Smooth muscle cell (in vitro differentiated cells): ENCODE data around the gene REPS2. TPM values are rescaled to one million over a fixed set of nuclear protein-coding genes. Genes with fewer than 3 reads are reported as not detected.

Experiments
- DNase-seq: peaks from one replicate; lab custom pipeline; 2025; ENCODE audit not compliant: unreplicated experiment; lab: John Stamatoyannopoulos, UW
- H2AFZ ChIP-seq: fragments of 200-600 bp; sonication (generic); 2 replicates; pipeline ENCODE4 v1.6.0; 2016; ENCODE audit warnings: antibody characterized with exemption, low read depth, mild to moderate bottlenecking
- H3F3A ChIP-seq: fragments of 200-600 bp; sonication (generic); 2 replicates; pipeline ENCODE4 v1.6.0; 2017; ENCODE audit warnings: antibody characterized with exemption, low read depth
- H3K27ac ChIP-seq: fragments of 200-600 bp; sonication (generic); 2 replicates; pipeline ENCODE4 v1.5.1; 2016; ENCODE audit warnings: low read depth, mild to moderate bottlenecking
- H3K27me3 ChIP-seq: fragments of 200-600 bp; sonication (generic); 2 replicates; pipeline ENCODE4 v1.6.1; 2016; ENCODE audit warnings: low read depth, mild to moderate bottlenecking
- H3K36me3 ChIP-seq: fragments of 200-600 bp; sonication (generic); 2 replicates; pipeline ENCODE4 v1.5.1; 2016; ENCODE audit warnings: low read depth
- H3K4me1 ChIP-seq: fragments of 200-600 bp; sonication (generic); 2 replicates; pipeline ENCODE4 v1.5.1; 2016; ENCODE audit warnings: low read depth
- H3K4me2 ChIP-seq: fragments of 200-600 bp; sonication (generic); 2 replicates; pipeline ENCODE4 v1.6.0; 2016; ENCODE audit warnings: mild to moderate bottlenecking
- H3K4me3 ChIP-seq: fragments of 200-600 bp; sonication (generic); 2 replicates; pipeline ENCODE4 v1.5.1; 2016; ENCODE audit warnings: mild to moderate bottlenecking
- H3K79me2 ChIP-seq: fragments of 200-600 bp; sonication (generic); 2 replicates; pipeline ENCODE4 v1.6.0; 2016; ENCODE audit warnings: low read depth, mild to moderate bottlenecking
- H3K9ac ChIP-seq: fragments of 200-600 bp; sonication (generic); 2 replicates; pipeline ENCODE4 v1.6.0; 2016; ENCODE audit warnings: low read depth
- H3K9me3 ChIP-seq: fragments of 200-600 bp; sonication (generic); replicated peaks from 2 replicates; pipeline ENCODE4 v1.5.1; 2016; ENCODE audit warnings: low read depth
- H4K20me1 ChIP-seq: fragments of 200-600 bp; sonication (generic); 2 replicates; pipeline ENCODE4 v1.6.0; 2016; ENCODE audit warnings: low read depth
- WGBS: methylation state at CpG from one replicate; pipeline ENCODE4 v1.1.7; 2016; ENCODE audit warnings: low lambda C conversion rate; 5-methylcytosine and 5-hydroxymethylcytosine counted together
- polyA plus RNA-seq: library from polyadenylated mRNA; unstranded; fragments of >200 nt; fragmentation: Nextera tagmentation; extraction: Ambion mirVana; gene quantifications from 2 replicates; pipeline ENCODE4 v1.2.1, GENCODE V29; 2016
- total RNA-seq: library from RNA; depleted of rRNA; stranded (reverse); fragments of >200 nt; gene quantifications from 2 replicates; pipeline ENCODE4 v1.2.3, GENCODE V29; 2014
- TF ChIP-seq, protein P1 (sequence below): fragments of 200-600 bp; sonication (generic); IDR thresholded peaks from 2 replicates; pipeline ENCODE4 v1.5.1; 2017; ENCODE audit warnings: borderline replicate concordance, mild to moderate bottlenecking, antibody characterized with exemption; ENCODE audit not compliant: insufficient read depth, poor library complexity, severe bottlenecking

The REPS2 gene
- total and polyA plus RNA-seq, 2 experiments from 2014 or later: 1.0 to 1.2 TPM

DNA sequence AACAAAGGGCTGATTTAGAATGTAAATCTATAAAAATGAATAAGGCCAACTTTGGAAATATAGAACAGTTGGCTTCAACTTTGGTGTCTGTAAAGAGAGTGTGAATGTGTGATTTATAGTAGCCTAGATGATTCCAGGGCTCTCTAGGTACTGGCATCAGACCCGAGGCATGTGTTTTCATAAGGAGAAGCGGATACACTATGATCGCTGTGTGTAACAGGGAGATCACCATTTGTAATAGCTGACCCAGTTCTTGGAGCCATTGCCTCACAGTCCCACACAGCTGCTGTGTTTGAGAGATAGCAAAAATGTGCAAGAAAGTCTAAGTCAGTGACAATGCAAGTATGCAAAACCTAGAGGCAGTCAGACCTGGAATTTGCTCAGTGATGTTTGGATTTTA, 135.1 kb downstream of the REPS2 start:
- no peak for DNase-seq
- Histone ChIP-seq H3K4me2 (no peak overlapping the region), H4K20me1 (no peaks in the 10 kb centered on the region), H3K27me3 (no peaks in the 10 kb centered on the region), H3K4me1 (no peaks in the 10 kb centered on the region), H2AFZ (no peak overlapping the region), H3K4me3 (no peak overlapping the region), H3K36me3 (no peaks in the 10 kb centered on the region), H3K9me3 (no peaks in the 10 kb centered on the region), H3K79me2 (no peaks in the 10 kb centered on the region), H3K27ac (no peak overlapping the region), H3F3A (no peaks in the 10 kb centered on the region), H3K9ac (no peak overlapping the region)
- TF ChIP-seq, protein P1, sequence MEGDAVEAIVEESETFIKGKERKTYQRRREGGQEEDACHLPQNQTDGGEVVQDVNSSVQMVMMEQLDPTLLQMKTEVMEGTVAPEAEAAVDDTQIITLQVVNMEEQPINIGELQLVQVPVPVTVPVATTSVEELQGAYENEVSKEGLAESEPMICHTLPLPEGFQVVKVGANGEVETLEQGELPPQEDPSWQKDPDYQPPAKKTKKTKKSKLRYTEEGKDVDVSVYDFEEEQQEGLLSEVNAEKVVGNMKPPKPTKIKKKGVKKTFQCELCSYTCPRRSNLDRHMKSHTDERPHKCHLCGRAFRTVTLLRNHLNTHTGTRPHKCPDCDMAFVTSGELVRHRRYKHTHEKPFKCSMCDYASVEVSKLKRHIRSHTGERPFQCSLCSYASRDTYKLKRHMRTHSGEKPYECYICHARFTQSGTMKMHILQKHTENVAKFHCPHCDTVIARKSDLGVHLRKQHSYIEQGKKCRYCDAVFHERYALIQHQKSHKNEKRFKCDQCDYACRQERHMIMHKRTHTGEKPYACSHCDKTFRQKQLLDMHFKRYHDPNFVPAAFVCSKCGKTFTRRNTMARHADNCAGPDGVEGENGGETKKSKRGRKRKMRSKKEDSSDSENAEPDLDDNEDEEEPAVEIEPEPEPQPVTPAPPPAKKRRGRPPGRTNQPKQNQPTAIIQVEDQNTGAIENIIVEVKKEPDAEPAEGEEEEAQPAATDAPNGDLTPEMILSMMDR: no peak
- 80% methylated on average over 3 of the region's 3 CpGs for WGBS

DNA sequence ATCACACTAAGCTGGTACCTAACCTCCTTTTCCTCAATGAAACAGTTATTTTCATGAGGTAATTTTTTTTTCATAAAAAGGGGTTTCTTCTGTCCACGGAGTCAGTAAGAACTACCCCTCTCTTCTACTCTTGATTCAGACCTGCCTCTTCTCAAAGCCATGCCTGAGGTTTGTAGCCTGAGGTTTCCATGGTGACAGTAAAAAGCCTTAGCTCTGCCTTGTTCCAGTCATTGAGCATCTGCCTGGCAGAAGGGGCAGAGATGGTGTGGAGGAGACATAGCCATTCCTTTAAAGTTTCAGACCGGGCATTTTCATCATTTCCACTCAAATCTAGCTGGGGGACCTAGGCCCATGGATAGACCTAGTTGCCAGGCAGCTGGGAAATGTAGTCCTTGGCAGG, 135.5 kb downstream of the REPS2 start:
- H3K4me1 ChIP-seq: no peaks in the 10 kb centered on the region
- H3K27ac ChIP-seq: no peak overlapping the region
- no peak for DNase-seq
- H3K4me2 ChIP-seq: no peak overlapping the region
- TF ChIP-seq, protein P1: no peak
- H3K9ac ChIP-seq: no peak overlapping the region
- H3K36me3 ChIP-seq: no peaks in the 10 kb centered on the region
- WGBS: 60% methylated on average over 2 of the region's 2 CpGs
- no peak overlapping the region for H2AFZ ChIP-seq
- H3F3A ChIP-seq: no peaks in the 10 kb centered on the region
- no peaks in the 10 kb centered on the region for H4K20me1 ChIP-seq
- H3K27me3 ChIP-seq: no peaks in the 10 kb centered on the region
- H3K79me2 ChIP-seq: no peaks in the 10 kb centered on the region
- H3K9me3 ChIP-seq: no peaks in the 10 kb centered on the region
- no peak overlapping the region for H3K4me3 ChIP-seq

GRCh38 chrX:17082831-17083230, 136.4 kb downstream of the REPS2 start:
- no peak overlapping the region for H2AFZ ChIP-seq
- TF ChIP-seq, protein P1: no peak
- H3K27me3 ChIP-seq: no peaks in the 10 kb centered on the region
- no peak overlapping the region for H3K27ac ChIP-seq
- no peak overlapping the region for H3K4me3 ChIP-seq
- H3K36me3 ChIP-seq: no peaks in the 10 kb centered on the region
- H4K20me1 ChIP-seq: no peaks in the 10 kb centered on the region
- no peak for DNase-seq
- no peaks in the 10 kb centered on the region for H3F3A ChIP-seq
- no peak overlapping the region for H3K4me2 ChIP-seq
- no peaks in the 10 kb centered on the region for H3K9me3 ChIP-seq
- no peaks in the 10 kb centered on the region for H3K4me1 ChIP-seq
- H3K79me2 ChIP-seq: no peaks in the 10 kb centered on the region
- 54% methylated on average over 7 of the region's 7 CpGs for whole genome bisulfite sequencing
- H3K9ac ChIP-seq: no peak overlapping the region

DNA sequence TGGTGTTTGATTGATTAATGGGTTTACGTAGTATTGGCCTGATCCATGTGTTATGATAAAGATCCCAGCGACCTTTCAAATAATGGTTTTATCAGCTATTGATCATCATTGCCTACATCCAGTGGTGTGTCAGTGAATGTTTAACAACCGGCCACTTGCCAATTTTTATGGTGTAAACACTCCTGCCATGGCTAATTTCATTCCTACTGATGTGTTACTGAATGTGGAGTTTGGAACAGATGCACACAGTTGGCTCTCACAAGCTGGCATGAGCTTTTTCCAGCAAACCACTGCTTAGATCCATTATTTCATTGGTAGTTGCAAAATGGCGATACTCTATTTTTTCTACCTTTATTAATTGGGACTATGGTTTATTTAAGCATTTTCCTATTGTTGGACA, 139.9 kb downstream of the REPS2 start:
- Histone ChIP-seq H3K27ac (no peak overlapping the region), H3K9me3 (no peaks in the 10 kb centered on the region), H3K4me2 (no peak overlapping the region), H3F3A (no peaks in the 10 kb centered on the region), H2AFZ (no peak overlapping the region), H3K9ac (no peak overlapping the region), H3K36me3 (no peaks in the 10 kb centered on the region), H3K4me1 (no peaks in the 10 kb centered on the region), H3K27me3 (no peaks in the 10 kb centered on the region), H4K20me1 (no peaks in the 10 kb centered on the region), H3K79me2 (no peaks in the 10 kb centered on the region), H3K4me3 (no peak overlapping the region)
- WGBS: 76% methylated on average over 4 of the region's 4 CpGs
- DNase-seq: no peak
- TF ChIP-seq, protein P1: no peak
